Measurements from ENCODE around the gene SUCNR1. TPM values are rescaled to one million over a fixed set of nuclear protein-coding genes. Genes with fewer than 3 reads are reported as not detected.
"Not testable (repeated sequence)": the region's sequence is repeated elsewhere in the genome, so short reads cannot be mapped to it uniquely, and the experiment has no call there.

The SUCNR1 gene
- under 1 TPM; 0.10 to 0.30 (median 0.14) TPM for polyA plus RNA-seq (ENCODE audit: insufficient read depth in 1 of 5, insufficient read length in 5 of 5, low replicate concordance in 1 of 5)
- long read RNA-seq, donor 1 = 0 reads
- long read RNA-seq, donor 2 = 0 reads
- long read RNA-seq, donor 3 = 0 reads
- long read RNA-seq, donor 4 = 0 reads
- long read RNA-seq, donor 5 = 0 reads
- long read RNA-seq, donor 6, full-length matches to known transcripts = 1 of 1 reads
- long read RNA-seq, donor 6, partial matches to known transcripts = 0 of 1 reads
- long read RNA-seq, donor 6, other reads (novel, unspliced or antisense) = 0 of 1 reads
- long read RNA-seq, donor 7 = 0 reads
- long read RNA-seq, donor 8 = 0 reads

GRCh38 chr3:151873398-151873797, at the start of gene SUCNR1:
Gene SUCNR1, plus strand, starts transcription at chr3:151873643. Its CDS starts 6,250 bp downstream, at chr3:151879893.
- DNase-seq = no peak

GRCh38 chr3:151827816-151828215, 45.6 kb upstream of the SUCNR1 start:
- no peak for DNase-seq

GRCh38 chr3:151835751-151836525, 37.5 kb upstream of the SUCNR1 start:
- DNase-seq = no peak

- DNase-seq = no peak
Observed at GRCh38 chr3:151837057-151837456, 36.4 kb upstream of the SUCNR1 start.

- peak; percentile 71 to 81 for DNase-seq
Observed at GRCh38 chr3:151838574-151839312, 34.7 kb upstream of the SUCNR1 start.

GRCh38 chr3:151839313-151839631, 34.2 kb upstream of the SUCNR1 start:
- DNase-seq = no peak

GRCh38 chr3:151841801-151842200, 31.6 kb upstream of the SUCNR1 start:
- DNase-seq = no peak

GRCh38 chr3:151843275-151843674, 30.2 kb upstream of the SUCNR1 start:
- no peak for DNase-seq

GRCh38 chr3:151845306-151845905, 28.0 kb upstream of the SUCNR1 start:
- DNase-seq = no peak

GRCh38 chr3:151850065-151850464, 23.4 kb upstream of the SUCNR1 start:
- DNase-seq = not testable (repeated sequence)

GRCh38 chr3:151852074-151852811, 21.2 kb upstream of the SUCNR1 start:
- DNase-seq = no peak

- DNase-seq = no peak
Observed at GRCh38 chr3:151856118-151856517, 17.3 kb upstream of the SUCNR1 start.

- no peak for DNase-seq
Observed at GRCh38 chr3:151856641-151857040, 16.8 kb upstream of the SUCNR1 start.

- no peak for DNase-seq
Observed at GRCh38 chr3:151859233-151859673, 14.2 kb upstream of the SUCNR1 start.

GRCh38 chr3:151859905-151860304, 13.5 kb upstream of the SUCNR1 start:
- no peak for DNase-seq

GRCh38 chr3:151863611-151864010, 9.8 kb upstream of the SUCNR1 start:
- no peak for DNase-seq

GRCh38 chr3:151864423-151865101, 8.9 kb upstream of the SUCNR1 start:
- DNase-seq = no peak

GRCh38 chr3:151866711-151867410, 6.6 kb upstream of the SUCNR1 start:
- DNase-seq = no peak

- no peak for DNase-seq
Observed at GRCh38 chr3:151867666-151868065, 5.8 kb upstream of the SUCNR1 start.

GRCh38 chr3:151869181-151869580, 4.3 kb upstream of the SUCNR1 start:
- DNase-seq = no peak

Measured in right lung (tissue), 10 donors.